Neural progenitor cell (in vitro differentiated cells): ENCODE results near the gene RHD.
"Not testable (repeated sequence)": the region's sequence is repeated elsewhere in the genome, so short reads cannot be mapped to it uniquely, and the experiment has no call there.

ENCODE experiments used
- EZH2 ChIP-seq: fragments of 200-600 bp; sonication (generic); IDR thresholded peaks from 2 replicates; pipeline ENCODE4 v1.6.1; 2017; ENCODE audit warnings: antibody characterized with exemption, mild to moderate bottlenecking, moderate library complexity
- TF ChIP-seq, protein P1 (sequence below): fragments of 200-600 bp; sonication (generic); IDR thresholded peaks from 2 replicates; pipeline ENCODE4 v1.5.1; 2017; ENCODE audit warnings: antibody characterized with exemption, mild to moderate bottlenecking

DNA sequence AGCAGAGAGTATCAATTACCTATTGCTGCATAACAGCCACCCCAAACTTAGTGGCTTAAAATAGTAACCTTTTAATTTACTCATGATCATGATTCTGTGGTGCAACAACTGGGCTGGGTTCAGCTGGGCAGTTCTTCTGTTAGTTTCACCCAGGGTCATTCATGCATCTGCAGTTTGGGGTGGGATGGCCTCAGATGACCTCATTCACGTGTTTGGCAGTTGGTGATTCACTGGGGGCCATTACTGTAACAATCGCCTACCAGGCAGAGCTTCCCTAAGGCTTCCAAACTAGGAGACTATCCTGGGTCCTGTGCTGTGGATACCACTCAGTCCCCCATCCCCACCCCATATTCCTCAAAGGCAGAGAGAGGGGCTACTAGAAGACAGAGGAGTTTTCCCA lies 6.0 kb downstream of the RHD start:
- TF ChIP-seq, protein P1, sequence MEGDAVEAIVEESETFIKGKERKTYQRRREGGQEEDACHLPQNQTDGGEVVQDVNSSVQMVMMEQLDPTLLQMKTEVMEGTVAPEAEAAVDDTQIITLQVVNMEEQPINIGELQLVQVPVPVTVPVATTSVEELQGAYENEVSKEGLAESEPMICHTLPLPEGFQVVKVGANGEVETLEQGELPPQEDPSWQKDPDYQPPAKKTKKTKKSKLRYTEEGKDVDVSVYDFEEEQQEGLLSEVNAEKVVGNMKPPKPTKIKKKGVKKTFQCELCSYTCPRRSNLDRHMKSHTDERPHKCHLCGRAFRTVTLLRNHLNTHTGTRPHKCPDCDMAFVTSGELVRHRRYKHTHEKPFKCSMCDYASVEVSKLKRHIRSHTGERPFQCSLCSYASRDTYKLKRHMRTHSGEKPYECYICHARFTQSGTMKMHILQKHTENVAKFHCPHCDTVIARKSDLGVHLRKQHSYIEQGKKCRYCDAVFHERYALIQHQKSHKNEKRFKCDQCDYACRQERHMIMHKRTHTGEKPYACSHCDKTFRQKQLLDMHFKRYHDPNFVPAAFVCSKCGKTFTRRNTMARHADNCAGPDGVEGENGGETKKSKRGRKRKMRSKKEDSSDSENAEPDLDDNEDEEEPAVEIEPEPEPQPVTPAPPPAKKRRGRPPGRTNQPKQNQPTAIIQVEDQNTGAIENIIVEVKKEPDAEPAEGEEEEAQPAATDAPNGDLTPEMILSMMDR: not testable (repeated sequence)
- not testable (repeated sequence) for TF ChIP-seq EZH2
